ENCODE results near the gene ACOXL.

GRCh38 chr2:110772383-110772755 lies 40.0 kb downstream of the ACOXL start:
- TF ChIP-seq, protein P1, sequence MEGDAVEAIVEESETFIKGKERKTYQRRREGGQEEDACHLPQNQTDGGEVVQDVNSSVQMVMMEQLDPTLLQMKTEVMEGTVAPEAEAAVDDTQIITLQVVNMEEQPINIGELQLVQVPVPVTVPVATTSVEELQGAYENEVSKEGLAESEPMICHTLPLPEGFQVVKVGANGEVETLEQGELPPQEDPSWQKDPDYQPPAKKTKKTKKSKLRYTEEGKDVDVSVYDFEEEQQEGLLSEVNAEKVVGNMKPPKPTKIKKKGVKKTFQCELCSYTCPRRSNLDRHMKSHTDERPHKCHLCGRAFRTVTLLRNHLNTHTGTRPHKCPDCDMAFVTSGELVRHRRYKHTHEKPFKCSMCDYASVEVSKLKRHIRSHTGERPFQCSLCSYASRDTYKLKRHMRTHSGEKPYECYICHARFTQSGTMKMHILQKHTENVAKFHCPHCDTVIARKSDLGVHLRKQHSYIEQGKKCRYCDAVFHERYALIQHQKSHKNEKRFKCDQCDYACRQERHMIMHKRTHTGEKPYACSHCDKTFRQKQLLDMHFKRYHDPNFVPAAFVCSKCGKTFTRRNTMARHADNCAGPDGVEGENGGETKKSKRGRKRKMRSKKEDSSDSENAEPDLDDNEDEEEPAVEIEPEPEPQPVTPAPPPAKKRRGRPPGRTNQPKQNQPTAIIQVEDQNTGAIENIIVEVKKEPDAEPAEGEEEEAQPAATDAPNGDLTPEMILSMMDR (IDR thresholded peaks at IDR 0.05) = no peak
- no peak for TF ChIP-seq EP300 (IDR thresholded peaks at IDR 0.05; ENCODE audit: low read depth)
- TF ChIP-seq POLR2A (IDR thresholded peaks at IDR 0.05) = no peak

All from transverse colon (tissue), 3 donors.